Globus pallidus (tissue), 1 donor: Measurements from ENCODE around the gene GDF9.

Experiments used
- DNase-seq: peaks from one replicate; pipeline ENCODE4 v3.0.0-alpha.2; 2015; ENCODE audit warnings: low spot score

GDF9 gene

DNA sequence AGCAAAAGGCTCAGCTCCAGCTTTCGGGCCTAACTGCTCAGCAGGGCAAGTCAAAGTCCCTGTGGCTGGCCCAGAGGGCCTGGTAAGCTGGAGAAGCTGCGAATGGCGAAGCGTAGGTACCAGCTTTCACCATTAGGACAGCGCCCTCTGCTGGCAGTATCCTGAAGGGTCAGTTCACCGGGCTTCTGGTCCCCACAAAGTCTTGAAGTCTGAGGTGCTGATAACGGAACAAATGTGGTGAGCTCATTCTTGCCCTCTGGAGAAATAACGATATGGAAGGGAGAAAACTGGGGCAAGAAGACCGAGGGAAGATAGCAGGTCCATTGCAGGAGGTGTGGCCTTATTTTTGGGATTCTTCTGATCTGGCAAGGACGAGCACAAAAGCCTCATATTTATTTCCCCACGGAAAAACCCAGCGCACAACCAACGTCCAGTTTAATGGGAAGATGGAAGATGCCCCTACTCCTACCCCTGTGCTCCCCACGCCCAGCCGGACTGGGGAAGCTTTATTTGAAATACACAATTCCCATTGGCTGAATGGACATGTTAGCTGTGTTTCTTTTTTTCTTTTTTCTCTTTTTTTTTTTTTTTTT lies 46.0 kb downstream of the GDF9 start:
- peak; percentile 97 for DNase-seq

DNA sequence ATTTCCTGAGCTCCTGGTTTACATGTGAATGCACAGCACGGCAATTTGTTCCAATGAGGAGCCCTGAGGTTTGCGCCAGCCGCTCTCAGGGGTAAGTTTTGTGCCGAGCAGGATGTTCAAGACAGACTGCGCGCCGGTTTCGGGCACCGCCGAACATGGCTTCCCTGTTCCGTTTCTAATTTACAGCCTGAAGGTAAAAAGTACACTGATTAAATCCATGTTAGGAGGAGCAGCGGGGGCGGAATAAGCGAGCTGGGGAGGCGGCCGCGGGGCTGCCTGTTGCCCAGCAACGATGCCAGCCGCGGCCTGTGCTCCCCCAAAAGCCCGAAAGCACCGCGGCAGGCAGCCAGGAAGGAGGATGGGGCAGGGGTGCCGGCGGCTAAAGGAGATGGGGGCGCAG lies 46.8 kb downstream of the GDF9 start:
- DNase-seq, result no peak

DNA sequence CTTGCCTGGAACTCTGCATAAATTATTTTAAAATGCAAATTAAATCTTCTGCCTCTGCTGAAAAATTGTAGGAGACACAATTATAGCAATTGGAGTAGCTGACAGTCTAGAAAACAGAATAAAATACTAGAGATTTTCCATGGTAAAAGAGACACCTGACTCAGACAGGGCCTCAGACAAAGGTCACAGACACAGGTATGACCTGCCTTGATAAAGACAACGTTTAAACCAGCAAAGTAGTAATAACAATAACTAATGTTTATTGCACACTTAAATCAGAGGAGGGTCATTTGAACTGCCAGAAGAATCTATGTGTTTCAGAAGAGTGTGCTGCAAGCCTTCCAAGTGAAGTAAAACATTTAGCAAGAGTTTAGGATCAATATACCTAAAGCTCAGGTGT lies 49.3 kb downstream of the GDF9 start:
- DNase-seq, result no peak

DNA sequence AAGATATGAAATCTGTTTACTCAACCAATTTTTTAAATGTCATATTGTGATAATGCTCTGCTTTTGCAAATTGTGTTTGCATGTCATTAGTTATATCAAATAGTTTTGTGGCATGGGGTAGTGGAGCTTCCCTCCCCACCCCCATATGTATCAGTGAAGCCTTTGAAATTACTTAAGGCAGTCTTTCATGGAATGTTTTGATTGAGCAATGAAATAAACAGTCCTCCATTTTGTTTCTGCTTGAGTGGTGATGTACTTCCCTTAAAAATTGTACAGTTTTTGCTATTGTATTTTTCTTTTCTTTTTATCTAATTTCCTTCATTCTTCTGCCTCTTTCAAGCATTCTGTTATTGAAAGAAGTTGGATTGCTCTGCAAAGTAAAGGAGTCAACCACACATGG lies 49.7 kb downstream of the GDF9 start:
- DNase-seq, result no peak

DNA sequence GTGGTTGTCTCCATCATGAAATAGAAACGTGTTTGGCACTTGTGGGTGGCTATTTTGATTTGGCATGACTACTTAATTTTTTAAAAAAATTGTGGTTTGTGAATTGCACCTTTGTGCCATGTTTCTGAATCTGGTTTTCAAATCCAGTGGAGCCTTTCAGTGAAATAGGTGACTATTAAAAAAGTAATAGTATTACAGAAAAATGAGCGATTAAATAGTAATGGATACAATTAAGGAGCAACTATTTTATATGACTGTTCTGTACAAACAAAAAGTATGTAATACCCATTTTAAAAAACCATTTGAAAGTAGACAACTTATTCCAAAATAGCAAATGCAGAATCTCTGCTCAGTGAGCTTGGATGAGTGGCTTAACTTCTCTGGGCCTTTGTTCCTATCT lies 50.2 kb downstream of the GDF9 start:
- DNase-seq, result no peak

DNA sequence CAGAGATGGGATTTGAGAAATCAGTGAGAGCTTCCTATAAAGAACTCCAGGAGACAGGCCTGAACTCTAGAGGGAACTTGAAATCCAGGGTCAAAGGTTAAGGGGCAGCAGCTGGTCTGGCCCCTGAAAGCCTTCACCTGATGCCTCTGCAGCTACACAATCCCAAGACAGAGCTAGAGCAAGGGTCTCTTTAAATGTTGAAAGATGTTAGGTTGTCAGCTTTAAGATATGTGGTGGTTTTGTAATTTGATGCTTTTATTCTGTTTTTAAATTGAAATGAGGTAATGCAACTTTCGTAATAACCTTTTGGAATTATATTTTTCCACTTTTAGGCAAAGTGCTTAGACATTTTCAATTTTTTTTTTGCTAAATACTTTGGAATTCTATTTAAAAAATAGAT lies 50.8 kb downstream of the GDF9 start:
- DNase-seq, result no peak

DNA sequence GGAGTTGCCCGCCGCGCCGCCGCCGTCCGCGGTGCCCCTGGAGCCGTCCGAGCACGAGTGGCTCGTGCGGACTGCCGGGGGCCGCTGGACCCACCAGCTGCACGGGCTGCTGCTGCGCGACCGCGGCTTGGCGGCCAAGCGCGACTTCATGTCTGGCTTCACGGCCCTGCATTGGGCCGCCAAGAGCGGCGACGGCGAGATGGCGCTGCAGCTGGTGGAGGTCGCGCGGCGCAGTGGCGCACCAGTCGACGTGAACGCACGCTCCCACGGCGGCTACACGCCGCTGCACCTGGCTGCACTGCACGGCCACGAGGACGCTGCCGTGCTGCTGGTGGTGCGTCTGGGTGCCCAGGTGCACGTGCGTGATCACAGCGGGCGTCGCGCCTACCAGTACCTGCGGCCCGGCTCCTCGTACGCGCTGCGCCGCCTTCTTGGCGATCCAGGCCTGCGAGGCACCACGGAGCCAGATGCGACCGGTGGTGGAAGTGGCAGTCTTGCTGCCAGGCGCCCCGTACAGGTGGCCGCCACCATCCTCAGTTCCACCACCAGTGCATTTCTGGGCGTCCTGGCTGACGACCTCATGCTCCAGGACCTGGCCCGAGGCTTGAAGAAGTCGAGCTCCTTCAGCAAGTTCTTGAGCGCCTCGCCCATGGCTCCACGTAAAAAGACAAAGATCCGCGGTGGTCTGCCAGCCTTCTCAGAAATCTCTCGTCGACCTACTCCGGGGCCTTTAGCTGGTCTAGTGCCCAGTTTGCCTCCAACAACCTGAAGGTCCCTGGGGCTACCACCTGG lies 51.6 kb downstream of the GDF9 start:
- DNase-seq, result no peak

DNA sequence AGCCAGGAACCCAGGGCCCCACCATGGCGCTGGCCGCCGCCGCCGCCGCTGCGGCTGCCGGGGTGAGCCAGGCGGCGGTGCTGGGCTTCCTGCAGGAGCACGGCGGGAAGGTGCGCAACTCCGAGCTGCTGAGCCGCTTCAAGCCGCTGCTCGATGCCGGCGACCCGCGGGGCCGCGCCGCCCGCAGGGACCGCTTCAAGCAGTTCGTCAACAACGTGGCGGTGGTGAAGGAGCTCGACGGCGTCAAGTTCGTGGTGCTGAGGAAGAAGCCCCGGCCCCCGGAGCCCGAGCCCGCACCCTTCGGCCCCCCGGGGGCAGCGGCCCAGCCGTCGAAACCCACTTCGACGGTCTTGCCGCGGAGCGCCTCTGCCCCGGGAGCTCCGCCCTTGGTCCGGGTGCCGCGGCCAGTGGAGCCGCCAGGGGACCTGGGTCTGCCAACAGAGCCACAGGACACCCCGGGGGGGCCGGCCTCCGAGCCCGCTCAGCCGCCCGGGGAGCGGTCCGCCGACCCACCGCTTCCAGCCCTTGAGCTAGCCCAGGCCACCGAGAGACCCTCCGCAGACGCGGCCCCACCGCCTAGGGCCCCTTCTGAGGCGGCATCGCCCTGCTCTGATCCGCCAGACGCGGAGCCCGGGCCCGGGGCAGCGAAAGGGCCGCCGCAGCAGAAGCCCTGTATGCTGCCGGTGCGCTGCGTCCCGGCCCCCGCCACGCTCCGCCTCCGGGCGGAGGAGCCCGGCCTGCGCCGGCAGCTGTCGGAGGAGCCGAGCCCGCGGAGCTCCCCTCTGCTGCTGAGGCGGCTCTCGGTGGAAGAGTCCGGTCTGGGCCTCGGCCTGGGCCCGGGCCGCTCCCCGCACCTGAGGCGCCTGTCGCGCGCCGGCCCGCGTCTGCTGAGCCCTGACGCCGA lies 52.4 kb downstream of the GDF9 start:
- peak; percentile 82 for DNase-seq

DNA sequence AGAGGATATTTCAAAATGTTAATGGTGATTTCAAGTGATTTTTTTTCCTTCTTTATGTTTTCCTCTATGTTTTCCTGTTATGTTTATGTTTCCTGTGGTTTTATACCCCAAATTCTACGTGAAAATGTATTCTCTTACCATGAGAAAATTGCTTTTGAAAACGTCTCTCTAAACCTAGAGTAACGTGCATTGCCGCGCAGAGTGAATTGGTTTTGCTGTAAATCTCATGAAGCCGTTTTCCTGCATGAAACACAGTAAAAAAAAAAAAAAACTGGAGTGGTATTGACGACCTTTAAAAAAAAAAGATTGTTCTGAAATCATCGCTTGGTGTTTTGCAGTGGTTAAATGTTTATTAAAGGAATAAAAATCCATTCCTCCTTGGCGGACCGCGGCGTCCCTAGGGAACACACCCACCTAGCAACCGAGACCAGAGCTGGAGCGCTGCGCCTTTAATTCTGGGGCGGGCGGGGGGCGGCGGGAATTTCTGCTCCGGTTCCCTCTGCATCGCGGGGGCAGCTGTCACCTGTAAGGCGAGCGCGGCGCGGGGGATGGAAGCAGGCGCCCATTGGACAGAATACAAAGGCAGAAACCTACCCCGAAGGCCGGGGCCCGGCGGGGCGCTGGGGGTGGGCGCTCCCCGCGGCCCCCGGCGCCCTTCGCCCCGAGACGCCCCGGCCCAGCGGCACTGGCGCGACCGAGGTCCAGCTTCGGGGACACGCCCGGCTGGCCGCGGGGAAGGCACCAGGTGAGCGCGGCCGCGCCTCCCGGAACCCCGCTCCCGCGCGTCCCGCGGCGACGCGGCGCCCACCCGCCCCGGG lies 53.3 kb downstream of the GDF9 start, which contains the start of gene SOWAHA:
SOWAHA (plus strand) TSS at position 522 of the 818 bp plus-strand sequence. CDS start 320 bp downstream, outside the sequence.
- DNase-seq, result no peak

DNA sequence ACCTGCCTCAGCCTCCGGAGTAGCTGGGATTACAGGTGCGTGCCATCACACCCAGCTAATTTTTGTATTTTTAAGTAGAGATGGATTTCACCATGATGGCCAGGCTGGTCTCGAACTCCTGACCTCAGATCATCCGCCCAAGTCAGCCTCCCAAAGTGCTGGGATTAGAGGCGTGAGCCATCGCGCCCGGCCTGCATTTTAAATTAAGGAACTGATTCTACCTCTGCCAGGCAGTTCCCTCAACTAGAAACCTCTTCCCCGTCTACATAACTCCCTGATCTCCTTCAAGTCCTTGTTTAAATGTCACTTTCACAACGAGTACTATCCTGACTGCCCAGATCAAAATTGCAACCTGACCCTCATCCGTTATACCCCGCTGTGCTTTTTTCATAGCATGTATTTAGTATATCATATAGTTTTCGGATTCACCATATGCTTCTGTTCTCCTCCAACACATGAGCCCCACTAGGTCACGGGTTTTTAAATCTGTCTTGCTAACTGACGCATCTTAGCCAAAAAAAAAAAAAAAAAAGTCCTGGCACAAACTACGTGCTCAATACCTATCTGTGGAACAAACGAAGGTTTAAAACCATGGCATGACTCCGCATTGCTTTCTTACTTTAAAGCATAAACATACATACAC lies 54.0 kb downstream of the GDF9 start:
- no peak for DNase-seq
